ENCODE measurements around the gene NMRK2.

NMRK2 gene

DNA sequence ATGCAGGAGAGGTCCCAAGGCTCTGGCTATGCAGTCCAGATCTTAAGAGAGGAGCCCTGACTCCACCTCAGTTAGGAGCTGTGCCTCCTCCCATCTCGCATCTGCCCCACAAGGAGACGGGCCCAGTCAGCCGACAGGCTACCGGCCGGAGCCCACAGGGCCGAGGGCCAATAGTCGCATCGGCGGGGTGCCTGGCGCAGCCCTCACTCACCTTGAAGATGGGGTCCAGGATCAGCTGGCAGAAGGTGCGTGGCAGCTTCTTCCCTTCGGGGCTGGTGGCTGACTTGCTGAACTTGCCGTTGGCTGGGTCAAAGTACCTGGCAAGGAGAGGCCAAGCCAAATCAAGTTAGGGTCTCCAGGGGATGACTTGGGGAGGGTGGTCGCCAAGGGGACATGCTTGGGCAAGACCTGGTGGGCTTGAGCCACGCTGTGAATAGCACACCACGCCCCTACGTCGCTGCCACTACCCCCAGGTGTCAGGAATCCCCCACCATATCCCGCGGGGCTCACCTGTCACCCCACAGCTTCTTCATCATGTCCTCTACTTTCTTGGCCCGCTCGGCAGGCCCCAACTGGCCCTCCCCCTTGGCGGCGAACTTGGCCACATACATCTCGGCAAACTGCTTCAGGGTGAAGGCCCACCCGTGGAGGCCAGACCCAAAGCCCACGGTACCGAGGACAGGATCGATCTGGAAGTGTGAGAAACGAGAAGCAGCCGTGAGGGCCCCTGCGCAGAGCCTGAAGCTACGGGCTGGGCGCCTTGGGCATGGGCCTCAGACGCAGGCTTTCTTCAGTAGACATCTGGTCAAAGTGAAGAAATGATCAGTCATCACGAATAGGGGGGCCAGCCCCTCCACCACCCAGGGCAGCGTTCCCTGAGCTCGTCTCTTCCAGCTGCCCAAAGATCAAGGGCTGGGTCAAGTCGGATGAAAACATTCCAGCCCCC is 49.1 kb downstream of the NMRK2 start:
- no peak for DNase-seq (ENCODE audit: low read depth)

GRCh38 chr19:3982701-3983541 is 50.1 kb downstream of the NMRK2 start:
- DNase-seq (ENCODE audit: low read depth), result no peak

DNA sequence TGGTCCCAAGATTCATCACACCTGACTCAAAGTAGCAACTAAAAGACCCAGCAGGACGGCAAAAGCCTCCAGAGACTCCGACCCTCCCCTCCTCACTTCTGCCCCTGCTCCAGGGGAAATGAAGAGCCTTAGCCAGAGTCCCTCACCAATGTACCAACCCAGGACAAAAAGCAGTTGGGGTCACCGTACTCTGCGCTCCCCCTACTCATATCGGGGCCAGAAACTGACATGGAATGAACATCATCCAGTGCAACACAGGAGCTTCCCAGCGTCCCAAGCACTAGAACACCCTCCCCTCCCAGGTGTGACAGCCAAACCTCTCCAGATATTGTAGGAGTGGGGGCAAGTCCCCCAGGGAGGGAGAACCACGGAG is 50.7 kb downstream of the NMRK2 start:
- no peak for DNase-seq (ENCODE audit: low read depth)

GRCh38 chr19:3983936-3984583 is 51.2 kb downstream of the NMRK2 start:
- no peak for DNase-seq (ENCODE audit: low read depth)

DNA sequence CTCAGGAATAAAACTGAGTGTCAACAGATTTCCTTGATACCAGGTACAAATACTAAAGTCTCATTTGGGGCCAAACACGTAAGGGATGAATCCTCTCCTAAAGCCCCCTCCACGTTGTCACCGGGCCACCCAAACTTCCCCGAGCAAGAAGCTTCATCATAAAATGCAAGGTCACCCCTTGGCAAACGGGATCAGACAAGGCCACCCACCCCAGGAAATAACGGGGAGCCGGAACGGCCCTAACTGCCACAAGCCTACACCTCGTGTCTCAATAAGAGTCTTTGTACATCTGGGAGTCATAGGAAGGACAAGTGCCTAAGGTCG is 51.7 kb downstream of the NMRK2 start:
- DNase-seq (ENCODE audit: low read depth), result no peak

GRCh38 chr19:3984908-3985642 is 52.2 kb downstream of the NMRK2 start, which contains the start of gene EEF2:
EEF2 (minus strand) TSS chr19:3985463; CDS start chr19:3985380, 83 bp downstream.
- peak; percentile 72 for DNase-seq (ENCODE audit: low read depth)

DNA sequence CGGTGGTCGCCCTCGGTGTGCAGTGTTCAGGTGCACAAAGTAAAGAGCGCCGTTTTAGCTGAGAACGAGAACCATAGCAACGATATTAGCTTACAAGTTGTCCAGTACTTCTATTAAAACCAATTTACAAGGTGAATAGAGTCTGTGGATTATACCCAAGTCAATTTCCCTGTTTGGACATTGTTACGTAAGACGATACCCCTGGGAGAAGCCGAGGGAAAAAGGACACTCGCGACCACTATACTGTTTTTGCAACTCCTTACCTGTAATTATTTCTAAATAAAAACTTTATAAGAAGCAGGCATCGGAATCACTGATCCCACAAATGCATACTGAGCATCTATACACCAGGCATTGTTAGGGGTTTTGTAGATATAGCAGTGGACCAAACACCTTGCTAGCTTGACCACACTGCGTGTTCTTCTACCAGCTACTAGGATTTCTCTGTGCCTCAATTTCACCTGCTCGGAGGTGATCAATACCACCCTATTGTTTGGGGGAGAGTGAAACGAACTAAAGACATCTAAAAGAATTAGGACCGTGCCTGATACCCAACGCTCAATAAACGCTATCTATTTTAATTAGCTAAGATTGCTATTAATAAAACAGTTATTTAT is 52.9 kb downstream of the NMRK2 start:
- no peak for DNase-seq (ENCODE audit: low read depth)

- DNase-seq (ENCODE audit: low read depth), result peak; percentile 73
Measured at GRCh38 chr19:3986260-3987041, 53.6 kb downstream of the NMRK2 start.

GRCh38 chr19:3987619-3988371 is 54.9 kb downstream of the NMRK2 start:
- peak; percentile 63 for DNase-seq (ENCODE audit: low read depth)

DNA sequence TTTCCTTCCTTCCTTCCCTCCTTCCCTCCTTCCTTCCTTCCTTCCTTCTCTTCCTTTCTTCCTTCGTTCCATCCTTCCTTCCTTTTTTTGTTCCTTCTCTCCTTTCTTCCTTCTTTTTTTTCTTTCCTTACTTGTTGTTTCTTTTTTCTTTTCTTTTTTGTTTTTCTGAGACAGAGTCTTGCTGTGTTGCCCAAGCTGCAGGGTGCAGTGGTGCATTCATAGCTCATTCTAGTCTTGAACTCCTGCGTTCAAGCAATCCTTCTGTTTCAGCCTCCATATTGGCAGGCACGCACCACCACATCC is 57.9 kb downstream of the NMRK2 start:
- no peak for DNase-seq (ENCODE audit: low read depth)

Measured in stromal cell of bone marrow (primary cell).